Type B pancreatic cell (in vitro differentiated cells): ENCODE data around the gene SHROOM2. TPM values are rescaled to one million over a fixed set of nuclear protein-coding genes. Genes with fewer than 3 reads are reported as not detected.

Experiments
- DNase-seq: peaks from one replicate; pipeline ENCODE4 v3.0.0; 2021; ENCODE audit warnings: mixed read lengths; ENCODE audit not compliant: unreplicated experiment; ENCODE audit errors: extremely low spot score
- H3K27ac Mint-ChIP-seq: 2 replicates; pipeline ENCODE4 v1.8.0; 2021; ENCODE audit warnings: mild to moderate bottlenecking, mixed read lengths
- H3K27me3 Mint-ChIP-seq: 2 replicates; pipeline ENCODE4 v1.8.0; 2021; ENCODE audit warnings: mixed read lengths
- H3K36me3 Mint-ChIP-seq: 2 replicates; pipeline ENCODE4 v1.8.0; 2021; ENCODE audit warnings: mixed read lengths
- H3K4me1 Mint-ChIP-seq: one replicate; pipeline ENCODE4 v1.8.0; 2021; ENCODE audit warnings: mixed read lengths; ENCODE audit not compliant: unreplicated experiment
- H3K4me3 Mint-ChIP-seq: 2 replicates; pipeline ENCODE4 v1.8.0; 2021; ENCODE audit warnings: mild to moderate bottlenecking, mixed read lengths
- H3K9me3 Mint-ChIP-seq: 2 replicates; pipeline ENCODE4 v1.8.0; 2021; ENCODE audit warnings: mixed read lengths
- total RNA-seq: library from RNA; stranded (reverse); gene quantifications from 2 replicates; pipeline ENCODE4 v1.2.1, GENCODE V29; 2021; ENCODE audit warnings: low replicate concordance
- TF ChIP-seq, protein P1 (sequence below): fragments of 200-600 bp; sonication (generic); conservative IDR thresholded peaks from 2 replicates; pipeline ENCODE4 v1.5.0; 2021; ENCODE audit warnings: antibody characterized with exemption, mild to moderate bottlenecking

SHROOM2 gene
- total RNA-seq, 1 donor from 2014 or later = 8.4 TPM

DNA sequence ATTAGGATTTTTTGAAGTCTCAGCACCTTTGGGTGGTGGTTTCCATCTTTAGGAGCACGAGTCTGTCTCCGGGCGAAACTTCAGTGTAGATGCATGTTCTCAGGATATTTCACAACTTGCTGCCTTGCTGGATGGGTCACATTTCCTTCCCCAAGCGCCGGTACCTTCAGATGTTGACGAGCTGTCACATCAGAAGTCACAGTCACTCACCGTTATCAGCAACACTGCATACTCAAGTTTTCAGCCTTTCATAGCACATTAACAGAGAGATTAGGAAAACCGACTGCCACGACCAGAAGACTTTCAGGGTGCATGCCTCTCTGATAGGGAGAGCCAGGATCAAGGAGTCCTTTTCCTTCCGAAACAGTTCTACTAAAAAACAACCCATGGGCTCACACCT lies 77.8 kb downstream of the SHROOM2 start:
- no peaks in the 10 kb centered on the region for H3K27me3 Mint-ChIP-seq
- H3K9me3 Mint-ChIP-seq = peaks cover 12% of the 10 kb centered on the region
- peak overlapping the region; percentile 86 for H3K27ac Mint-ChIP-seq
- H3K36me3 Mint-ChIP-seq = peaks cover 6% of the 10 kb centered on the region
- peaks cover 30% of the 10 kb centered on the region for H3K4me1 Mint-ChIP-seq
- TF ChIP-seq, protein P1, sequence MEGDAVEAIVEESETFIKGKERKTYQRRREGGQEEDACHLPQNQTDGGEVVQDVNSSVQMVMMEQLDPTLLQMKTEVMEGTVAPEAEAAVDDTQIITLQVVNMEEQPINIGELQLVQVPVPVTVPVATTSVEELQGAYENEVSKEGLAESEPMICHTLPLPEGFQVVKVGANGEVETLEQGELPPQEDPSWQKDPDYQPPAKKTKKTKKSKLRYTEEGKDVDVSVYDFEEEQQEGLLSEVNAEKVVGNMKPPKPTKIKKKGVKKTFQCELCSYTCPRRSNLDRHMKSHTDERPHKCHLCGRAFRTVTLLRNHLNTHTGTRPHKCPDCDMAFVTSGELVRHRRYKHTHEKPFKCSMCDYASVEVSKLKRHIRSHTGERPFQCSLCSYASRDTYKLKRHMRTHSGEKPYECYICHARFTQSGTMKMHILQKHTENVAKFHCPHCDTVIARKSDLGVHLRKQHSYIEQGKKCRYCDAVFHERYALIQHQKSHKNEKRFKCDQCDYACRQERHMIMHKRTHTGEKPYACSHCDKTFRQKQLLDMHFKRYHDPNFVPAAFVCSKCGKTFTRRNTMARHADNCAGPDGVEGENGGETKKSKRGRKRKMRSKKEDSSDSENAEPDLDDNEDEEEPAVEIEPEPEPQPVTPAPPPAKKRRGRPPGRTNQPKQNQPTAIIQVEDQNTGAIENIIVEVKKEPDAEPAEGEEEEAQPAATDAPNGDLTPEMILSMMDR = no peak
- H3K4me3 Mint-ChIP-seq = peak overlapping the region; percentile 59
- no peak for DNase-seq

DNA sequence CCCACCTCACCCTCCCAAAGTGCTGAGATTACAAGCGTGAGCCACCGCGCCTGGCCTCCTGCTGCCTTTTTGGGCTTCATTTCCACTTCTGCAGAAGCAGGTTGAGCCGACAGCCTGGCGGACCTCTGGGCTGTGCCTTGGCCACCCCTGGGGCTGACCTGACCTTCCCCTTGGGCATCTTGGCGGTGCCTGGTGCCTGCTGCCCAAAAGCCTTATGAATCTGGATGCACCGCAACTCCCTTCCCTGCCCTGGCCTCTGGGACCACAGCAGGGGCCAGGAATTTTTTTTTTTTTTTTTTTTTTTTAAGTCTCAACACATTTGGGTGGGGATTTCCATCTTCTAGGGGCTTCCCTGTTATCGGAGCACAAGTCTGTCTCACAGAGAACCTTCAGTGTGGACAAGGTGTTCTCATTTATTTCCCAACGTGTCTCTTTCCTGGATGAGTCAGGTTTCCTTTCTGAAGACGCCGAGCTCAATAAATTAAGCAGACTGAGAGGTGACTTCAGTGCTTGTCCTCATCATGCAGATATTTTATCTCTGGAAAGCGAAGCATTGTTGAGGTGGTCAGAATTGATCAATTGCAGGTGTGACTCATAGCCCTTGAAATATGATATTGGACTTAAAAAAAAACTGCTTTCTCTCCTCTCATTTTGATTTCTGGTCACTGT lies 79.7 kb downstream of the SHROOM2 start:
- Mint-ChIP-seq H3K4me3 (peak overlapping the region; percentile 65), H3K27ac (peak overlapping the region; percentile 94), H3K9me3 (peaks cover 12% of the 10 kb centered on the region), H3K4me1 (peaks cover 21% of the 10 kb centered on the region), H3K27me3 (no peaks in the 10 kb centered on the region), H3K36me3 (peaks cover 3% of the 10 kb centered on the region)
- TF ChIP-seq, protein P1 = no peak
- DNase-seq = no peak

DNA sequence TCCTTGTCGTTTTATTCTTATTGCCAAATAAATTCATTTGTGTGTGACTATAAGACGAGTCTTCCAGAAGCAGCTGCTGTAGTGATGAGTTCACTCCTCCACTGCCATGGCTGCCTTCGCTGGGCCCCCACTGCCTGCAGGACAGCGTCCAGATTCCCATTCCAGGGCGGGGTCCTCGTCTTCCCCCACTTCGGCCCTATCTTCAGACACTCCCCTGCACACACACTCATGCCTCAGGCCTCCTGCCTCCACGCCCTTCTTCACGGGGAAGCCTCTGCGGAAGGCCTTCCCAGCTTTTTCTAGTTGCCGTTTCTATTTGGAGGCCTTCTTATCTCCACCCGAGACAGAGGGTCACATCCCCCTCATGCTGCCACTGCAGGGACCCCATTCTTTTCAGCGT lies 80.4 kb downstream of the SHROOM2 start:
- no peak for DNase-seq
- H3K27ac Mint-ChIP-seq = peak overlapping the region; percentile 94
- H3K27me3 Mint-ChIP-seq = no peaks in the 10 kb centered on the region
- TF ChIP-seq, protein P1 = no peak
- H3K4me3 Mint-ChIP-seq = peak overlapping the region; percentile 65
- H3K9me3 Mint-ChIP-seq = peaks cover 9% of the 10 kb centered on the region
- H3K36me3 Mint-ChIP-seq = peaks cover 3% of the 10 kb centered on the region
- H3K4me1 Mint-ChIP-seq = peaks cover 21% of the 10 kb centered on the region

DNA sequence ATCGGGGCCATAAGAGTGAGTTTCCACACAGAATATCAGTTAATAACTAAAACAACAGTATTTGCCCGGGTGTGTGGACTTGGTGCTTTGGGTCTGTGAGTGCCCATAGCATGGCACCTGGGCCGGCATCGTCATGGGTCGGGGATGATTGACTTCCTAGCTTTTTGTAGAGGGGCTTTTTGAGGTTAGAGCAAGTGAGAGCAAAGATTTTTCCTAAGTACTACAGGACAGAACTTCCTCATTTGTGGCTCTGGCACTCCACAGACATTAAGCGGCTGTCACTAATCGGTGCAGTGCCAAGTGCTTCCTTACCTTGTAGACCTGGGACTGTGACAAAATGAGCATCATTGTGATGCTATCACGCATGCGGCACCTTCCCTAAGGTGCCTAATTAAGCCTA lies 81.0 kb downstream of the SHROOM2 start:
- Mint-ChIP-seq H3K4me3 (peak overlapping the region; percentile 65), H3K4me1 (peaks cover 21% of the 10 kb centered on the region), H3K27me3 (no peaks in the 10 kb centered on the region), H3K27ac (peak overlapping the region; percentile 94), H3K9me3 (peaks cover 4% of the 10 kb centered on the region), H3K36me3 (peaks cover 3% of the 10 kb centered on the region)
- TF ChIP-seq, protein P1 = no peak
- DNase-seq = no peak

DNA sequence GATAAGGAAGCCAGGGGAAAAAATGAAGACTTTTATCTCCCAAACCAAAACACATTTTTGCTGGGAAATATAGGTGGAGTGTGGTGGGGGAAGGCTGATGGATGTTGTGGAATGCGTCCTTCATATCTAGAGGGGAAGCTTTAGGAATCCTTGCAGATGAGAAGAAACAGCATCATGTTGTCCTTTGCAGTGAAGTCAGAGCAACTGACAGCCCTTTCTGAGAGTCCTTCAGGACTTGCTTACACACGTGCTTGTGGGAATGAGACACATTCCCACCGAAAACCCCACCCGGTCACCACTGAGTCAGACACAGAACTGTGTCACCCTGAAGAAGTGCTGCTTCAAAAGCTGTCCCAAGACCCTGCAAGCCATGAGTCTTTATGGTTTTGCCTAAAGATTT lies 81.5 kb downstream of the SHROOM2 start:
- no peaks in the 10 kb centered on the region for H3K27me3 Mint-ChIP-seq
- H3K4me1 Mint-ChIP-seq = peaks cover 21% of the 10 kb centered on the region
- TF ChIP-seq, protein P1 = no peak
- peaks cover 4% of the 10 kb centered on the region for H3K9me3 Mint-ChIP-seq
- peak overlapping the region; percentile 65 for H3K4me3 Mint-ChIP-seq
- H3K27ac Mint-ChIP-seq = peak overlapping the region; percentile 94
- DNase-seq = no peak
- peaks cover 3% of the 10 kb centered on the region for H3K36me3 Mint-ChIP-seq
